Liver (tissue), 9 donors: ENCODE measurements around the gene CAP1. TPM values are rescaled to one million over a fixed set of nuclear protein-coding genes. Genes with fewer than 3 reads are reported as not detected.

Experiments used
- DNase-seq: peaks from one replicate; pipeline ENCODE4 v3.0.0-alpha.2; 2017; ENCODE audit warnings: low spot score
- H3K27ac ChIP-seq, 2 donors: one replicate each; pipeline ENCODE4 v1.7.0; 2013; ENCODE audit warnings: inconsistent platforms in 2 of 2, low read length in 2 of 2, control low read depth in 1 of 2, low read depth in 1 of 2, mild to moderate bottlenecking in 1 of 2
- H3K27me3 ChIP-seq, 4 donors: one replicate each; pipeline versions ENCODE4 v1.6.1 to v1.7.0; 2013; ENCODE audit warnings: low read length in 3 of 4, inconsistent platforms in 1 of 4, mild to moderate bottlenecking in 1 of 4, moderate library complexity in 1 of 4; ENCODE audit not compliant: control insufficient read depth in 4 of 4, insufficient read depth in 4 of 4
- H3K36me3 ChIP-seq, 4 donors: one replicate each; pipeline versions ENCODE4 v1.6.1 to v1.7.0; 2013; ENCODE audit warnings: low read length in 3 of 4, mild to moderate bottlenecking in 3 of 4, low read depth in 1 of 4, moderate library complexity in 1 of 4; ENCODE audit not compliant: control insufficient read depth in 4 of 4, insufficient read depth in 3 of 4
- H3K4me1 ChIP-seq, 4 donors: one replicate each; pipeline versions ENCODE4 v1.6.1 to v1.7.0; 2013; ENCODE audit warnings: low read length in 3 of 4, mild to moderate bottlenecking in 3 of 4, moderate library complexity in 1 of 4; ENCODE audit not compliant: control insufficient read depth in 4 of 4, insufficient read depth in 4 of 4
- H3K4me3 ChIP-seq, 3 donors: one replicate each; pipeline versions ENCODE4 v1.6.1 to v1.7.0; 2013; ENCODE audit warnings: low read length in 3 of 3, control low read depth in 1 of 3, low read depth in 1 of 3, mild to moderate bottlenecking in 1 of 3
- H3K9ac ChIP-seq, 2 donors: one replicate each; pipeline ENCODE4 v1.7.0; 2013; ENCODE audit warnings: low read length in 2 of 2, mild to moderate bottlenecking in 2 of 2, moderate library complexity in 2 of 2, control low read depth in 1 of 2, low read depth in 1 of 2
- H3K9me3 ChIP-seq, 4 donors: one replicate each; pipeline versions ENCODE4 v1.6.1 to v1.7.0; 2013; ENCODE audit warnings: low read length in 3 of 4; ENCODE audit not compliant: control insufficient read depth in 4 of 4
- EGR1 ChIP-seq, 2 donors: IDR thresholded peaks; 2 replicates each; pipeline ENCODE4 v1.6.1; 2016 to 2018; ENCODE audit warnings: antibody characterized with exemption in 2 of 2, low read depth in 2 of 2
- FOXA1 ChIP-seq: IDR thresholded peaks from 2 replicates; pipeline ENCODE4 v1.6.1; 2016; ENCODE audit warnings: antibody characterized with exemption
- GABPA ChIP-seq, 2 donors: IDR thresholded peaks in 1 of 2; conservative IDR thresholded peaks in 1 of 2; 2 replicates each; pipeline ENCODE4 v1.6.1; 2016; ENCODE audit warnings: antibody characterized with exemption in 2 of 2, mild to moderate bottlenecking in 1 of 2, moderate library complexity in 1 of 2
- HNF4A ChIP-seq, 2 donors: conservative IDR thresholded peaks; 2 replicates each; pipeline ENCODE4 v1.6.1; 2016; ENCODE audit warnings: antibody characterized with exemption in 2 of 2, mild to moderate bottlenecking in 2 of 2
- HNF4G ChIP-seq: IDR thresholded peaks from 2 replicates; pipeline ENCODE4 v1.6.1; 2016; ENCODE audit warnings: antibody characterized with exemption
- JUND ChIP-seq, 2 donors: IDR thresholded peaks; 2 replicates each; pipeline ENCODE4 v1.6.1; 2016; ENCODE audit warnings: antibody characterized with exemption in 2 of 2
- NR2F2 ChIP-seq: IDR thresholded peaks from 2 replicates; pipeline ENCODE4 v1.6.1; 2016; ENCODE audit warnings: antibody characterized with exemption
- RAD21 ChIP-seq, 2 donors: IDR thresholded peaks; 2 replicates each; pipeline ENCODE4 v1.6.1; 2016; ENCODE audit warnings: antibody characterized with exemption in 2 of 2, mild to moderate bottlenecking in 2 of 2
- REST ChIP-seq: IDR thresholded peaks from 2 replicates; pipeline ENCODE4 v1.6.1; 2016; ENCODE audit warnings: antibody characterized with exemption, mild to moderate bottlenecking
- RXRA ChIP-seq, 2 donors: IDR thresholded peaks; 2 replicates each; pipeline ENCODE4 v1.6.1; 2017 to 2018; ENCODE audit warnings: antibody characterized with exemption in 2 of 2, mild to moderate bottlenecking in 1 of 2
- SP1 ChIP-seq: IDR thresholded peaks from 2 replicates; pipeline ENCODE4 v1.6.1; 2018; ENCODE audit warnings: antibody characterized with exemption, mild to moderate bottlenecking
- TAF1 ChIP-seq: conservative IDR thresholded peaks from 2 replicates; pipeline ENCODE4 v1.6.1; 2016; ENCODE audit warnings: antibody characterized with exemption, mild to moderate bottlenecking
- YY1 ChIP-seq: IDR thresholded peaks from 2 replicates; pipeline ENCODE4 v1.6.1; 2016; ENCODE audit warnings: antibody characterized with exemption, mild to moderate bottlenecking
- ZBTB33 ChIP-seq: IDR thresholded peaks from 2 replicates; pipeline ENCODE4 v1.6.1; 2016; ENCODE audit warnings: antibody characterized with exemption
- WGBS: extraction: QIAGEN DNeasy Blood & Tissue Kit; methylation state at CpG from one replicate; pipeline ENCODE4 v1.1.7; 2013; 5-methylcytosine and 5-hydroxymethylcytosine counted together
- polyA plus RNA-seq, 2 donors: library from polyadenylated mRNA; stranded (reverse) in 1 of 2; unstranded in 1 of 2; fragments of 200-250 nt in 1 of 2; fragments of >200 nt in 1 of 2; fragmentation: Nextera tagmentation in 1 of 2; extraction: Ambion mirVana in 1 of 2; gene quantifications; one replicate each; pipeline versions ENCODE4 v1.2.1 to v1.2.3, GENCODE V29; 2013 to 2015
- total RNA-seq, 2 donors: library from RNA; depleted of rRNA; stranded (reverse); fragments of >200 nt; gene quantifications; one replicate each; pipeline ENCODE4 v1.2.3, GENCODE V29; 2014
- TF ChIP-seq, protein P1 (sequence below): IDR thresholded peaks from 2 replicates; pipeline ENCODE4 v1.6.1; 2016; ENCODE audit warnings: antibody characterized with exemption
- TF ChIP-seq, protein P2 (sequence below): IDR thresholded peaks from 2 replicates; pipeline ENCODE4 v1.6.1; 2016; ENCODE audit warnings: antibody characterized with exemption
- TF ChIP-seq, protein P3 (sequence below): fragments of 150-350 bp; IDR thresholded peaks from 2 replicates; pipeline ENCODE4 v1.5.1; 2017; ENCODE audit warnings: improper control_type of control experiment, low read depth, low read length; ENCODE audit not compliant: missing input control
- donor health status: healthy.
- donor health status: healthy.
- donor health status: healthy.
- donor health status: healthy.
- donor health status: healthy.

Gene CAP1
- total and polyA plus RNA-seq, 4 donors = 75.5 to 105 (median 84.6) TPM

- Histone ChIP-seq H3K27me3 (no peaks in the 10 kb centered on the region), H3K9me3 (no peaks in the 10 kb centered on the region), H3K9ac (no peak overlapping the region), H3K4me3 (no peak overlapping the region), H3K36me3 (no peaks in the 10 kb centered on the region), H3K27ac (no peak overlapping the region), H3K4me1 (no peaks in the 10 kb centered on the region)
- WGBS = 82% methylated on average over 10 of the region's 10 CpGs
- TF ChIP-seq RXRA (IDR thresholded peaks at IDR 0.05) (no peak), ZBTB33 (no peak), HNF4A (conservative IDR thresholded peaks at IDR 0.05) (no peak), GABPA (IDR thresholded peaks at IDR 0.05 in 1 of 2, conservative IDR thresholded peaks at IDR 0.05 in 1 of 2) (no peak), REST (no peak), YY1 (no peak), HNF4G (no peak), TAF1 (no peak), FOXA1 (no peak), NR2F2 (no peak), SP1 (no peak)
- TF ChIP-seq, protein P1, sequence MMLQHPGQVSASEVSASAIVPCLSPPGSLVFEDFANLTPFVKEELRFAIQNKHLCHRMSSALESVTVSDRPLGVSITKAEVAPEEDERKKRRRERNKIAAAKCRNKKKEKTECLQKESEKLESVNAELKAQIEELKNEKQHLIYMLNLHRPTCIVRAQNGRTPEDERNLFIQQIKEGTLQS = no peak
- TF ChIP-seq, protein P2, sequence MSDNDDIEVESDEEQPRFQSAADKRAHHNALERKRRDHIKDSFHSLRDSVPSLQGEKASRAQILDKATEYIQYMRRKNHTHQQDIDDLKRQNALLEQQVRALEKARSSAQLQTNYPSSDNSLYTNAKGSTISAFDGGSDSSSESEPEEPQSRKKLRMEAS = no peak
- no peak for DNase-seq
Observed at GRCh38 chr1:40003156-40004093, 37.1 kb upstream of the CAP1 start.

DNA sequence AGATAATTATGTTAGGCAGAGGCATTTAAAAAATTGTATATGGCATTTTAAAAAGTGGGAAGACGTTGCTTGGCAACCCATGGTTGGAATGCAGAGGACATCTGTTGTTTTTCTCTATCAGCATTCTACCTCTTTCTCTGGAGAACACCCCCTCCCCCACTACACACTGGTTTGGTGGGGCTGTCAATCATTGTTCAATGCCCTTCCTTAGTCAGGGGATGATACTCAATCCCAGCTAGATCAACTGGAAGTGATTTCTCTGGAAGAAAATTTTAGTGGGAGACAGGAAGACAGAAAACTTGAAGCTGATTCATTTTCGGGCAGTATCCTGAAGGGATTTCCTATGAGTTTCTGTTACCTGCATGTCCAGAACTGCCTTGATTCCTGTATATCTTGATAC, 35.7 kb upstream of the CAP1 start:
- H3K9me3 ChIP-seq = no peaks in the 10 kb centered on the region
- no peak overlapping the region for H3K4me3 ChIP-seq
- DNase-seq = no peak
- no peak overlapping the region for H3K27ac ChIP-seq
- no peak overlapping the region for H3K9ac ChIP-seq
- no peaks in the 10 kb centered on the region for H3K36me3 ChIP-seq
- H3K27me3 ChIP-seq = no peaks in the 10 kb centered on the region
- H3K4me1 ChIP-seq = no peaks in the 10 kb centered on the region
- WGBS = 54% methylated on average over 2 of the region's 2 CpGs
- TF ChIP-seq, protein P1 = no peak
- TF ChIP-seq, protein P3, sequence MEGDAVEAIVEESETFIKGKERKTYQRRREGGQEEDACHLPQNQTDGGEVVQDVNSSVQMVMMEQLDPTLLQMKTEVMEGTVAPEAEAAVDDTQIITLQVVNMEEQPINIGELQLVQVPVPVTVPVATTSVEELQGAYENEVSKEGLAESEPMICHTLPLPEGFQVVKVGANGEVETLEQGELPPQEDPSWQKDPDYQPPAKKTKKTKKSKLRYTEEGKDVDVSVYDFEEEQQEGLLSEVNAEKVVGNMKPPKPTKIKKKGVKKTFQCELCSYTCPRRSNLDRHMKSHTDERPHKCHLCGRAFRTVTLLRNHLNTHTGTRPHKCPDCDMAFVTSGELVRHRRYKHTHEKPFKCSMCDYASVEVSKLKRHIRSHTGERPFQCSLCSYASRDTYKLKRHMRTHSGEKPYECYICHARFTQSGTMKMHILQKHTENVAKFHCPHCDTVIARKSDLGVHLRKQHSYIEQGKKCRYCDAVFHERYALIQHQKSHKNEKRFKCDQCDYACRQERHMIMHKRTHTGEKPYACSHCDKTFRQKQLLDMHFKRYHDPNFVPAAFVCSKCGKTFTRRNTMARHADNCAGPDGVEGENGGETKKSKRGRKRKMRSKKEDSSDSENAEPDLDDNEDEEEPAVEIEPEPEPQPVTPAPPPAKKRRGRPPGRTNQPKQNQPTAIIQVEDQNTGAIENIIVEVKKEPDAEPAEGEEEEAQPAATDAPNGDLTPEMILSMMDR = no peak
- TF ChIP-seq EGR1 (IDR thresholded peaks at IDR 0.05; ENCODE audit: low read depth in 2 of 2) = no peak
- TF ChIP-seq, protein P2 = no peak
- TF ChIP-seq REST = no peak
- TF ChIP-seq JUND (IDR thresholded peaks at IDR 0.05) = no peak
- no peak for TF ChIP-seq HNF4G
- no peak for TF ChIP-seq GABPA (IDR thresholded peaks at IDR 0.05 in 1 of 2, conservative IDR thresholded peaks at IDR 0.05 in 1 of 2)
- no peak for TF ChIP-seq RAD21 (IDR thresholded peaks at IDR 0.05)
- TF ChIP-seq TAF1 = no peak
- TF ChIP-seq FOXA1 = no peak
- no peak for TF ChIP-seq YY1
